ENCODE data around the gene RBPJL.

Gene RBPJL

GRCh38 chr20:45355209-45356084 lies 48.8 kb downstream of the RBPJL start:
- peaks cover 3 to 9% of the 10 kb centered on the region in 2 donors for H3K4me1 Mint-ChIP-seq (ENCODE audit: low read depth in 2 of 2)
- no peaks in the 10 kb centered on the region for H3K9me3 Mint-ChIP-seq
- ATAC-seq (replicated peaks) (no peak), DNase-seq (no peak)
- H3K36me3 Mint-ChIP-seq (ENCODE audit: insufficient read depth), result no peaks in the 10 kb centered on the region
- no peak overlapping the region for H3K4me3 Mint-ChIP-seq
- peak overlapping the region; percentile 44 to 49 for H3K27ac Mint-ChIP-seq
- H3K27me3 Mint-ChIP-seq, result no peaks in the 10 kb centered on the region

- H3K36me3 Mint-ChIP-seq (ENCODE audit: insufficient read depth), result peaks cover 10% of the 10 kb centered on the region
- no peak overlapping the region for H3K4me3 Mint-ChIP-seq
- no peaks in the 10 kb centered on the region for H3K9me3 Mint-ChIP-seq
- H3K4me1 Mint-ChIP-seq (ENCODE audit: low read depth in 2 of 2), result peaks cover 8 to 16% of the 10 kb centered on the region in 2 donors
- no peaks in the 10 kb centered on the region for H3K27me3 Mint-ChIP-seq
- no peak for ATAC-seq (replicated peaks)
- no peak for DNase-seq
- H3K27ac Mint-ChIP-seq, result peak overlapping the region in 1 of 2 donors; percentile 71
These were observed 51.8 kb downstream of the RBPJL start for GRCh38 chr20:45358282-45359068.

GRCh38 chr20:45359069-45359405 lies 52.4 kb downstream of the RBPJL start:
- peaks cover 13 to 22% of the 10 kb centered on the region in 2 donors for H3K4me1 Mint-ChIP-seq (ENCODE audit: low read depth in 2 of 2)
- H3K9me3 Mint-ChIP-seq, result no peaks in the 10 kb centered on the region
- no peaks in the 10 kb centered on the region for H3K27me3 Mint-ChIP-seq
- no peak for ATAC-seq (replicated peaks)
- no peak overlapping the region for H3K4me3 Mint-ChIP-seq
- no peak overlapping the region for H3K27ac Mint-ChIP-seq
- no peak for DNase-seq
- H3K36me3 Mint-ChIP-seq (ENCODE audit: insufficient read depth), result peaks cover 13% of the 10 kb centered on the region

GRCh38 chr20:45359406-45360148 lies 52.9 kb downstream of the RBPJL start:
- Mint-ChIP-seq H3K36me3 (ENCODE audit: insufficient read depth) (peaks cover 15% of the 10 kb centered on the region), H3K27ac (no peak overlapping the region), H3K4me3 (no peak overlapping the region), H3K9me3 (no peaks in the 10 kb centered on the region), H3K27me3 (no peaks in the 10 kb centered on the region), H3K4me1 (ENCODE audit: low read depth in 2 of 2) (peaks cover 16 to 24% of the 10 kb centered on the region in 2 donors)
- ATAC-seq (replicated peaks), result no peak
- no peak for DNase-seq

- no peak for DNase-seq
- no peaks in the 10 kb centered on the region for H3K27me3 Mint-ChIP-seq
- H3K36me3 Mint-ChIP-seq (ENCODE audit: insufficient read depth), result peaks cover 33% of the 10 kb centered on the region
- H3K4me3 Mint-ChIP-seq, result no peak overlapping the region
- peaks cover 26 to 28% of the 10 kb centered on the region in 2 donors for H3K4me1 Mint-ChIP-seq (ENCODE audit: low read depth in 2 of 2)
- no peak for ATAC-seq (replicated peaks)
- no peak overlapping the region for H3K27ac Mint-ChIP-seq
- no peaks in the 10 kb centered on the region for H3K9me3 Mint-ChIP-seq
These were observed 55.2 kb downstream of the RBPJL start for GRCh38 chr20:45361793-45362192.

- Mint-ChIP-seq H3K4me1 (ENCODE audit: low read depth in 2 of 2) (peaks cover 33% of the 10 kb centered on the region in 2 donors), H3K9me3 (no peaks in the 10 kb centered on the region), H3K27me3 (no peaks in the 10 kb centered on the region), H3K4me3 (peak within 1 kb of the TSS; percentile 84 to 91), H3K36me3 (ENCODE audit: insufficient read depth) (peaks cover 41% of the 10 kb centered on the region), H3K27ac (peak within 1 kb of the TSS; percentile 95 to 96)
- DNase-seq (peak; percentile 98 to 99 (median 98)), ATAC-seq (replicated peaks) (peak; percentile 80)
These were observed 56.4 kb downstream of the RBPJL start, which contains the start of gene SYS1 for GRCh38 chr20:45362804-45363610. Gene SYS1 (plus strand): TSS chr20:45363156. CDS start chr20:45363532, 376 bp downstream.

- Mint-ChIP-seq H3K4me3 (peak overlapping the region; percentile 84 to 91), H3K9me3 (no peaks in the 10 kb centered on the region), H3K27ac (peak overlapping the region; percentile 95 to 96), H3K4me1 (ENCODE audit: low read depth in 2 of 2) (peaks cover 41 to 42% of the 10 kb centered on the region in 2 donors), H3K36me3 (ENCODE audit: insufficient read depth) (peaks cover 46% of the 10 kb centered on the region), H3K27me3 (no peaks in the 10 kb centered on the region)
- ATAC-seq (replicated peaks) (no peak), DNase-seq (no peak)
These were observed 57.2 kb downstream of the RBPJL start for GRCh38 chr20:45363611-45364492.

GRCh38 chr20:45365444-45365970 lies 58.9 kb downstream of the RBPJL start:
- Mint-ChIP-seq H3K4me1 (ENCODE audit: low read depth in 2 of 2) (peaks cover 43 to 47% of the 10 kb centered on the region in 2 donors), H3K4me3 (no peak overlapping the region), H3K27me3 (no peaks in the 10 kb centered on the region), H3K27ac (no peak overlapping the region), H3K36me3 (ENCODE audit: insufficient read depth) (peaks cover 52% of the 10 kb centered on the region), H3K9me3 (no peaks in the 10 kb centered on the region)
- no peak for ATAC-seq (replicated peaks)
- DNase-seq, result no peak

- H3K4me1 Mint-ChIP-seq (ENCODE audit: low read depth in 2 of 2), result peaks cover 45 to 47% of the 10 kb centered on the region in 2 donors
- peaks cover 58% of the 10 kb centered on the region for H3K36me3 Mint-ChIP-seq (ENCODE audit: insufficient read depth)
- no peak overlapping the region for H3K27ac Mint-ChIP-seq
- no peaks in the 10 kb centered on the region for H3K27me3 Mint-ChIP-seq
- no peak overlapping the region for H3K4me3 Mint-ChIP-seq
- no peak for DNase-seq
- H3K9me3 Mint-ChIP-seq, result no peaks in the 10 kb centered on the region
- ATAC-seq (replicated peaks), result no peak
These were observed 59.6 kb downstream of the RBPJL start for GRCh38 chr20:45366192-45366591.

- no peak for DNase-seq
- Mint-ChIP-seq H3K4me3 (no peak overlapping the region), H3K4me1 (ENCODE audit: low read depth in 2 of 2) (peaks cover 45 to 47% of the 10 kb centered on the region in 2 donors), H3K9me3 (no peaks in the 10 kb centered on the region), H3K36me3 (ENCODE audit: insufficient read depth) (peaks cover 59% of the 10 kb centered on the region), H3K27ac (peak overlapping the region in 1 of 2 donors; percentile 75), H3K27me3 (no peaks in the 10 kb centered on the region)
- no peak for ATAC-seq (replicated peaks)
These were observed 60.0 kb downstream of the RBPJL start for GRCh38 chr20:45366631-45367030.

GRCh38 chr20:45367126-45367525 lies 60.5 kb downstream of the RBPJL start:
- no peaks in the 10 kb centered on the region for H3K27me3 Mint-ChIP-seq
- peaks cover 63% of the 10 kb centered on the region for H3K36me3 Mint-ChIP-seq (ENCODE audit: insufficient read depth)
- no peaks in the 10 kb centered on the region for H3K9me3 Mint-ChIP-seq
- ATAC-seq (replicated peaks) (no peak), DNase-seq (no peak)
- peaks cover 47% of the 10 kb centered on the region in 2 donors for H3K4me1 Mint-ChIP-seq (ENCODE audit: low read depth in 2 of 2)
- peak overlapping the region in 1 of 2 donors; percentile 75 for H3K27ac Mint-ChIP-seq
- peak overlapping the region in 1 of 2 donors; percentile 74 for H3K4me3 Mint-ChIP-seq

Data from effector memory CD8-positive, alpha-beta T cell (primary cell).